Stomach (tissue), 4 donors: Measurements from ENCODE around the gene ASH1L.

Source experiments
- EP300 ChIP-seq: sonication (generic); formaldehyde crosslinking; IDR thresholded peaks from one replicate; pipeline ENCODE4 v1.6.1; 2017; ENCODE audit warnings: antibody characterized with exemption
- POLR2A ChIP-seq, 4 donors: fragments of 450-650 bp; IDR thresholded peaks; one replicate each; pipeline ENCODE4 v1.6.1; 2016; ENCODE audit warnings: antibody characterized with exemption in 4 of 4, control low read depth in 2 of 4, mild to moderate bottlenecking in 1 of 4, moderate library complexity in 1 of 4

GRCh38 chr1:155389826-155390225 is 172.8 kb downstream of the ASH1L start:
- TF ChIP-seq EP300 (no peak), POLR2A (IDR thresholded peaks at IDR 0.05) (no peak)
